Measurements from ENCODE around the gene CASZ1.
A peak's percentile ranks its signal among the peaks of the same experiment; 100 is the strongest.

Gene CASZ1

DNA sequence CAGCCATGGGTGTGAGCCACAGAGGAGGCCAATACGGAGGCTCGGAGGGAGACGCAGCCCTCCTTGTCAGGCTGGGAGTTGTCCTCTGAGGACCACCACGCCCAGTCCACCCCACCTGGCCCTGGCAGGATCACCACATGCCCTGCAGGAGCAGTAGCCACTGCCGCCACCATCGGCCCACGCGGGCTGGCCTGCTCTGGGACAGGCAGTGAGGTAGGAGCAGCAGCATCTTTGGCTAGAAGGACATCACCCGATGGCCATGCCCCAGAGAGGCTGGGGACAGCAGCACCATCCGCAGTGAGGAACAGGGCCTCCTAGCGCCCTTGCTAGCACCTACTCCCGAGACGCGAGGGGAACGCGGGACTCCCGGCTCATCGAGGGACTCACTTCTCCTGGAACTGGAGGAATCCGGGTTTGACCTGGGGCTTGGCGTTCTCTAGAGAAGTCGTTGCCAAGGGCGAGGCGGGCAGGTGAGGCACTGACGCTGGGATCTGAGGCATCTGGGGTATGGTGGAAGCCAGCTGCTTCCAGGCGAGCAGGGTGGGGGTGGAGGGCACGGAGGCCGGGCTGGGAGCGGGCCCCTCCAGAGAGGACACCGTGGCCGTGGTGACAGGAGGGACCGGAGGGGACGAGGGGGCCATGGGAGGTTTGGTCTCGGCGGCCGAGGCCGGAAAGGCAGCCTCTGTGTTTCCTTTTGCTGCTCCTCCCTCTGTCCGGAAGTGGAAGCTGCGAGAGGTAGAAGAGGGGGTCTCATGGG is 148.9 kb downstream of the CASZ1 start:
- DNase-seq, result no peak

DNA sequence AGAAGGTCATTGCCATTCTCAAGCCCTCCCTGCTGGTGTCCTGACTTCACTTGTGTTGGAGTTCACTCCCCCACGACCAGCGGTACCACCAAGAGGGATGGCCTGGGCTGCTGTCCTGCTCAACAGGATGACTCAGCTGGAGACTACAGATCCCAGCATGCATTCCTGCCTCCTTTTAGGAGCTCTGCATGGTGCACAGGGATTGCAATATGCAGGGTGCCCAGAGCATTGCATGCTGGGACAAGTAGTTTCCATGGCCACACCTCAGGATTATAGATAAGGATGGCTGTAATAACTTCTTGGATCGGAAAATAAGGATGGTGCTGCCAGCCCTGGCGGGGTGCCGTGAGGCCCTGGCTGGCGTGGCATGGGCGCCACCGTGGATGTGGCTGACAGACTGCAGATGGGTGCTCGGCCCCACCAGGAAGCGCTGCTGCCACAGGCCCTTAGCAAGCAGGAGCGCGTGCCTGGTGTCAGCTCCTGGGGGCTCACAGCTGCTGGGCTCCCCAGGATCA is 150.0 kb downstream of the CASZ1 start:
- DNase-seq, result peak in 1 of 2 experiments; percentile 10

DNA sequence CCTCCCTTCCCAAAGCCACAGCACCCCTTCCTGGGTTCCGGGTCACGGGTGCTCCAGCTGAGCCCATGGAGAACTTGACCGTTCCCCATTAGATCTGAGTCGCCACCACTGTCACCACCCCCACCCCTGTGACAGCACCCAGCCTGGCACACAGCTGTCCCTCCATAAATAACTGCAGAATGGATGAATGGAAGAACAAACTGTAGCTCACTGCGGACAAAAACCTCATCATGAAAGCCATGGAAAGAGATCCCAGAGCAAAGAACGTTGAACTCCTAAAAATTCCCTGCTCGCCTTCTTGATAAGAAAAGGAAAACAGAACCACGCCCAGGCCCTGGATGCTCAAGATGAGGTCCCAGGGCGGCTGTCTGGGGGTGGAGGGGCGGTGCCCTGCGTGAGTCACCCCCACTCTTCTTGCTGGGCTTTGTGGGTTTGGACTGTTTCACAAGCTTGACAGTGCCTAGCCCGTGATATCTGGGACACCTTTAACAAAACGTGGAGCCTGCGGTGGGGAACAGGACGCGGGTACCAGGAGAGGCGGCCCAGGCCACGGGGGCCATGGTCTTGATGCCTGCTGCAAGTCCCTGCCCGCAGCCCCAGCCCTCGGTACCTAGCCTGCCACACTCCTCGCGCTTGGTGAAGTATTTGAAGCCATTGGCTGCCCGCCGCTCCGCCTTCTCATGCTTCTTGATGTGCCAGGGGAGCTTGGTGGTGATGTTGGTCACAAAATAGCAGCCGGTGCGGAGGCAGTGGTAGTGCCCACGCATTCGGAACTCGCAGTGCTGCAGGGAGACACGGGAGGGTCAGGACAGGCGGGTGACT is 151.9 kb downstream of the CASZ1 start:
- no peak for DNase-seq

DNA sequence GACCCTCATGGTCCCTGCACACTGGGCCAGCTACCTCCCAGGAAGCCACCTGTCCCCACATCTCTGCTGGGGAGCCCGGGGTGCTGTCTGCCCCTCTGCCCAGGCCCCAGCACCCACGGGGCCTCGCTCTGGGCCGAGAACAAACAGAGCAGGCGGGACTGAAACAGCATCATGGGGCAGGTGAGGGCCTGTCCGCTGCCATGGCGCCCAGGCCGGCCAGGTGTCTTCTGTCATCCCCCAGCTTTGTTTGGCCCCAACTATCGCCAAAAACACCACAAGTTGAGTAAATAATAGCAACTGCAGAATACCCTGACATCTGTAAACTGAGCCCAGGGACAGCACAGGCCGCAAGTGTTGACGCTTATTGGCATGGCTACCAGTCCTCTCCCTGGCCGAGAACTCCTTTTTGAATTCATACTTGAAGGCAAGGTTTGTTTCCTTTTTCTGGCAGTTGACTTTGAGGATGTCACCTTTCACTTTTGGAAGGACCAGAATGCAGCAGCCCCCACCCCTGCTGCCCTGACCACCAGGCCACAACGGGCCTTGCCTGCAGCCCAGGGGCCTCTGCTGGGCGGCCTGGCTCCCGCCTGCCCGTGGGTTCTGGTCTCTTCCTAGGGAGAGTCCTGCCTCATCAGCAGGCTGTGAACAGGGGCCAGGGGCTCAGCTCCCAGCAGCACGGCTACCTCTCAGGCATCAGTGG is 152.7 kb downstream of the CASZ1 start:
- no peak for DNase-seq

GRCh38 chr1:10642403-10643080 is 153.9 kb downstream of the CASZ1 start:
- DNase-seq, result no peak

- DNase-seq, result no peak
Observed at GRCh38 chr1:10641976-10642375, 154.5 kb downstream of the CASZ1 start.

DNA sequence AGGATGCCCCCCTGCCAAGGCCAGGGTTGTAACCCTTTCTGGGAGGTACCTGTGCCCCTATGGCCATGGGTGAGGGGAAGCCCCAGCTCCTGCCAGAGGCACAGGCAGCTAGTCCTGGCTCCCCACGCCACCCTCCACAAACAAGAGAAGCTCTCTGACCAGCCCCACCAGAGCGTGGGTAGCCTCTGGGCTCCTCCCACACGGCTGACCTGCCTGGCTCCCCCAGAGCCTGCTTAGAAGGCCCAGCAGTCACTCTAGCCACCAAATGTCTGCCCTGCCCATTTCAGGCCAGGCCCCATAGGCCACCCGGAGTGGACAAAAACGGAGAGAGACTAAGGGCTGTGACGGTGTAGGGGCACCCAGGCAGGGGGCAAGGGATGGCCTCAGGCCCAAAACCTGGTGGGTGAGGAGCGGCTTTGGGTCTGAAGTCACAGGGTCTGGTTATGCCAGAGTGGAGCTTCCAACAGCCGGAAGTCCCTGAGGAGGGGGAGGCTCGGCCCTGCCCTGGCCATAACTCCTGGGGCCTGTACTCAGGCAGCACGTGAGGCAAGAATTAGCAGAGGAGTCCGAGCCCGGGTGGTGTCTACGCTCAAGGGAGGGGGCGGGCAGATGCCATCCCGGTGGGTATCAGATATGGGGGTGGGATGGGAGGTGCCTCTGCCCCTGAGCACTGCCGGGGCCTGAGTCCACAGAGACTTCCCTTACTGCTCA is 155.4 kb downstream of the CASZ1 start:
- DNase-seq, result no peak

DNA sequence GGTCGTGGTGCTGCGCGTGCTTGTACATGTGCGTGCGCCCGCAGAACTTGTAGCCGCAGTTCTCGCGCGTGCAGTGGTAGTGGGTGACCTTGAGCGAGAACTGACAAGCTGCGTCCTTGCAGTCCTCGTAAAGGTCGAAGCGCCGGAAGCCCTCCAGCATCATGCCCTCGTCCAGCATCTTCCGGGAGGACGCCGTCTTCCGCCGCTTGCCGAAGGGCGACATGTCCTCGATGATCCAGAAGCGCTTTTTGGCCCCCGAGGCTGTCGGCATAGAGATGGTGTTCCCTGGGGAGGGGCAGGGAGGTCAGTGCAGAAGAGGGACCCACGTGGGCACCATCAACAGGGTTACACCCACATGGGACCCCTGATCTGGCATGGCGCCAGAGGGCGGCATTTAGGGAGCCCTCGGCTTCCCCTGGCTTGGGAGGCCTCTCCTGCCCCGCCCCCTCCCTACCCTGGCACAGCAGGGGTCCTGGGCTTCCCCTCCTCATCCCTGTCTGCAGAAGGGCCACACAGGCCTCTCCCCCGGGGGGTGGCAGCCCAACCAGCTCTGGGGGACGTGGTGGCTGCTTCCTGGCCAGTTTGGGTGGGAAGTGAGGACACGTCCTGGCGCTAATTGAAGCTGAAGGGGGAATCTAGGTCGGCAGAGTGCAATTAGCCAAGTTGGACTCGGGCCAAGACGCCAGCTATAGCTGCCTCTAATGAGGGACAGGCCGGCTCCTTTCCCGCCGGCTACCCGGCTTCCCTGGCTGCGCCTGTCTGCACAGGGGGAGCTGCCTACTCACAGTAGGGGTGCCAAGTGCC is 156.5 kb downstream of the CASZ1 start:
- no peak for DNase-seq

DNA sequence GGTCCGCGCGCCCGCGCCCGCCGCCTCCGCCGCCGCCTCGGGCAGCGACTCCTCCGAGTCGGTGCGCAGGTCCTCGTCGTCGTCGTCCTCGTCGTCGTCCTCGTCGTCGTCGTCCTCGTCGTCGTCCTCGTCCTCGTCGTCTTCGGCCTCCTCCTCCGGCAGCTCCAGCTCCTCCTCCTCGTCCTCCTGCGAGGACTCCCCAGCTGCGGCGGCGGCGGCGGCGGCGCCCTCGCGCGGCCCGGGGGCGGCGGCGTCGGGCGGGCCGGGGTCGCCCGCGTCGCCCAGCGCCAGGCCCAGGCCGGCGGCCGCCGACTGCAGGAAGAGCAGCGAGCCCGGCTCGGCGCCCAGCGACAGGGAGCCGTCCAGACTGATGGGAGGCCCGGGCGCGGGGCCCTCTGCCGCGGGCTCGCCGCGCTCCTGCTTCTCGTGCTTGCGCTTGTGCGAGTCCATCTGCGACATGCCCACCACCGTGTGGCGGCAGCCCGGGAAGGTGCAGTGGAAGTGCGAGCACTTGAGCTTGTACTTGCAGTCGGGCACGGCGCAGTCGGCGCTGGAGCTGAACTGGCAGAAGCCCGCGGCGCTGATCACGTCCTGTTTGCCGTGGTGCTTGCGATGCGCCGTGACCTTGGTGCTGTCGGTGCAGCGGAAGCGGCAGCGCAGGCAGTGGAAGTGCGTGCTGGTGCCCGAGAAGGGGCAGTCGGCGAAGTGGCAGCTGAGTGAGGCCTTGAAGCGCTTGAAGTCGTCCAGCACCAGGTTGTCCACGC is 157.3 kb downstream of the CASZ1 start:
- DNase-seq, result no peak

- DNase-seq, result no peak
Observed at GRCh38 chr1:10638559-10639005, 157.9 kb downstream of the CASZ1 start.

DNA sequence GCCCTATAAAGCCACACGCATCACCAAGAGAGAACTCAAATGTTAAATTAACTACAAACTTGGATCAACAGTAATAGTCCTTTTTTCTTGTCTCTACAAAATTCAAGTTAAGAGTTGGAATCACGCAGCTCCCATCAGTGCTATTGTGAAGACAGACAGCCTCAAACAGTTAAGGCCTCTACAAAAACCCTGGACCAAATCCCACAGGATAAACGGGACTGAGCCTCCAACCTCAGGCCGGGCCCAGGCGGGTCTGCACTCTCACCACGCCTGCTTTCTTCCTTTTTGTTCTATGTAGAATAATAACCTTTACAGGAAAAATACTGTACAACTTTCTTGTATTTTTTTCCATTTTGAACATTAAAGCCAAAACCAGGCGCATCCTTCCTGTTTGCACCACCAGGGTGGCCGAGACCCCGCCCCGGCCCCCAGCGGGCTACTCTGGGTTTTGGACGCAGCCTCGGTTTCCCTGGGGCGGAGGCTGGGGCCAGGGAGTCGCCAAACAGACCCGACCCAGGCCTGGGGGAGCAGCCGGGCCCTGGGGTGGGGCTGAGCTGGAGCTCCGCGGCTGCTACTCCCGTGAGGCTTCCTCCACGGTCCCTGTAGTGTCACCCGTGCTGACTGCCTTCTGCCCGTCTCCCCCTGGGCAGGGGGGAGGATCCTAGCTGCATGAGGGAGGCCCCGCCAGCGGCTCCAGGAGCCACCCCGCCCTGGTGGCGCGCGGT is 158.4 kb downstream of the CASZ1 start:
- DNase-seq, result no peak

- no peak for DNase-seq
Observed at GRCh38 chr1:10637400-10637799, 159.0 kb downstream of the CASZ1 start.

DNA sequence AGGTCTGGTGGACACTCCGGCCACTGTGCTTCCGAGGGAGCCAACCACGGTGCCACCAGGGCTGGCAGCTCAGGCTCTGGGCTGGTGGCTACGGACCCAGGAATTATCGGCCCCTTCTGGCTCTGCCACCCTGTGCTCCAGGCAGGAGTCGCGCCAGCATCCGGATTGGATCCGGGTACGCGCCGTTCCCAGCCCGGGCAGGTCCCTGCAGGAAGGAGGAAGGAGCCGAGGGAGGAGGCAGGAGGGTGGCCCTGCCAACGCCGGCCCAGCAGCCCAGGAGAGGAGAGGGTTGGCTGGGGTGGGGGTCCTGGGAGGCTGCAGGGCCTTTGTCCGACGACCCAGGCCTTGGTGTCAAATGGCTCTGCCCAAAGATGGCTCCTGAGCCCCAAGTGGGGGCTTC is 160.5 kb downstream of the CASZ1 start:
- no peak for DNase-seq

DNA sequence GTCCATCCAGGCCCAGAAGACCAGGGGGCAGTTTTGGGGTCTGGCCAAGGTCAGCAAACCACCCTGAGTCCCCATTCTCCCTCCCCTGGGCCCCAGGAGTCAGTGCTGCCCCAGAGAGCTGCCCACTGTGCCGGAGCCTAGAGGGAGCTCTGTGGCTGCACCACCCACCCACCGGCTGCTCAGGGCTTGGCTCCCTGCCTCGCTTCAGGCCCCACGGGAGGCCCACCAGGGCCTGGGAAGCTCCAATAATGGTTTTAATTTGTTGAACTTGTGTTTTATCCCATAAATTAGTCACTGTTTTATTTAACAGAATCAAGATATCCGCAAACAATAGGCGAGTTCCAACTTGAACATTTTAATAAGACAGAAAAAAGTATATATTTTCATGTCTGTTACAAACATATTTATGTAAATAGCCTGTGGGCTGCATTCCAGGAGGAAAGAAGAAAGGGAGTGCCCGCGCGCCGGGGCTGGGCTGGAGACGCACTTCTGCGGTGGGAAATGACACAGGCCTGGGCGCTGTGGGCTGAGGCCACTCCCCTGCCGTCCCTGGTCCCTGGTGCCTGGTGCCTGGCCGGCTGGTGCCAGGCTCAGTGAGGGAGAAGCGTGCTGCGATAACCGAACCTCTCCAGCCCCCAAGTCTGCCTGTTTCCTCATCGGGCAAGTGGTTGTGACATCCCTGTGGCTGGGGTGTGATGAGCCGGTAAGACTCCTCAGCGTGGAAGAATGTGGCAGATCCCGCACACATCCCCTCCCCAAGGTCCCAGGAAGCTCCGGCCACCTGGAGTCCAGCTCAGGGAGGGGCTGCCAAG is 161.2 kb downstream of the CASZ1 start:
- no peak for DNase-seq

GRCh38 chr1:10634428-10635084 is 161.9 kb downstream of the CASZ1 start:
- DNase-seq, result no peak

GRCh38 chr1:10634075-10634427 is 162.4 kb downstream of the CASZ1 start:
- no peak for DNase-seq

GRCh38 chr1:10633416-10633815 is 163.0 kb downstream of the CASZ1 start:
- no peak for DNase-seq

- DNase-seq, result no peak
Observed at GRCh38 chr1:10632691-10633090, 163.8 kb downstream of the CASZ1 start.

All from SW 1271 (cell line).